Measurements from ENCODE around the gene ADAMTS7.
A peak's percentile ranks its signal among the peaks of the same experiment; 100 is the strongest.
"Not testable (repeated sequence)": the region's sequence is repeated elsewhere in the genome, so short reads cannot be mapped to it uniquely, and the experiment has no call there.

The ADAMTS7 gene

DNA sequence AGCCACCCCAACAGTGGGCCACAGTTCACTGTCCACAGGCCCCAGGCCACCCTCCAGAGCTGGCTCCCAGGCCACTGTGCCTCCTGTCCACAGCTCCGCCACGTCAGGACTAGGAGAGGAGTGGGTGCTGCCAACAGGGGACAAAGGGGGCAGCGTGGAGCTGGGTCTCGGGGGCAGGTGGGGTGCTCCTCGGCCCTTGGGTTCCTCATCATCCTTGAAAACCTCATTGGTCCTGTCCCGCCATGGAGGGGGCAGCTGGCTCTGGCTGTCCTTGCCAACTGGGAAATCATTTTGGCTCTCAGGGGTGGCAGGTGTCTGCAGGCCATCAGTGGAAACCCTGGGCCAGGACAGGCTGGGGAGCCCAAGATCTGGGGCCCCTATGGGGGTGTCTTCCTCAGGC lies 45.2 kb downstream of the ADAMTS7 start:
- no peak for DNase-seq (ENCODE audit: low read depth)

DNA sequence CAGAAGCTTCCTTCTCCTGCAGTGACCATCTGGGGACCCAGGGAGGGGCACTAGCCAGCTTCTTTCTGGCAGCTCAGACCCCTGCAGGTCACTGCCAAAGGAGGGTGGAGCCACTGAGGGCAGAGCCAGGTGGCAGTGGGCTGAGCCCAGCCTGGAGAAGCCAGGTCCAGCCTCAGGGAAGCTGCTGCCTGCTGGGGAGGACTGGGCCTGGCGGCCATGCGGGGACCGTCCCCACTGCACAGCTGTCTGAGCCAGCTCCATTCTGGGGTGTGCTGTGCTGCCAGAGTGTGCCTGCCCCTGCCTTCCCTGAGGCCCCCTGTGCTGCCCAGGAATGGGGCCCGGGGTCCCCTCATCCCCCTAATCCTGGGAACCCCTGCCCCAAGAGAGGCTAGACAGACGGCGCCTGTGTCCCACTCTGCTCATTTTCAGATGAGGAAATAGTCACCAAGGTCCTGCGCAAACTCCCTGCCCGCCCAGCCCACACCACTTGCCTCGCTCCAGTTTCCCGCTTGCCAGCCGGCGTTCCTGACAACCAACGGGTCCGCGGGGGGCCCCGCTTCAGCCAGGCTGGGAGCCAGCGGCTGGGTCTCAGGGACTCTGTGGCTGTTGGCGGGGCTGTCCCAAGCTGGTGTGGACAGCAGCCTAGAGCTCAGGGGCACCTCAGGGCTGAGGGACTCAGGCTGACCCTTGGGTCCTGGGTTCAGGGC lies 46.0 kb downstream of the ADAMTS7 start:
- not testable (repeated sequence) for DNase-seq (ENCODE audit: low read depth)

DNA sequence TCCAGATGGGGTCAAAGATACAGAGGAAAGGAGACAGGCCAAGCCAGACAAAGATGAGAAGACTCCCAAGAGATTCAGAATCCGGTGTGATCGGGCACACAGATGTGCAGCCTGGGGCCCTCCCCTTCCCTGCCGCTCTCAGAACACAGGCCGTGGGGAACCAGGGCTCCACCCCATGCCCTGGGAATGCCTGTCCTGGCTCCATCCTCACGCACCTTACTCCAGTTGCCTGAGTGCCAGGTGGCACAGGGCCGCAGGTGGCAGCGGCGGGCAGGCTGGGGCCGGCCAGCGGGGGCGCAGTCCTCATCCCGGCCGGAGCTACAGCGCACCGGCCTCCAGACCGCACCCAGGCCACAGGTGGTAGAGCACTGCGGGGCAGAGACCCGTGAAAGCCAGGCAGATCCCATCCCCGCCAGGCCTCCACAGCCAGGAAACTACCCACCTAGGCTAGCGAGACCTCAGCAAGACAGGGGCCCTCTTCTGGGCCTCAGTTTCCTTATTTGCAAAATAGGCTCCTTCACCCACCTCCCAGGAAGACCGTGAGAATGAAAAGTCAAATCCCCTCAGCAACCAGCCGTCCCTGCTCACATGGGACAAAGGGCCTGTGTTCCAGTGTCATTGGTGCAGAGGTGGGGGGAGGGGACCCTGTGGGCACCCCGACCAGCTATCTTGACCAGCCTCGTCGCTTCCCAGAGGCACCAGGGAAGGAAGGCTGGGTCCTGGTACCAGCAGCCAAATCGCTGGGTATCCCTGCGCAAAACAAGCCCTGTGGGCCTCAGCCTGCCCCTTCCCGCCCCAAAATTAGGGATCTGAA lies 46.7 kb downstream of the ADAMTS7 start:
- DNase-seq (ENCODE audit: low read depth), result not testable (repeated sequence)

DNA sequence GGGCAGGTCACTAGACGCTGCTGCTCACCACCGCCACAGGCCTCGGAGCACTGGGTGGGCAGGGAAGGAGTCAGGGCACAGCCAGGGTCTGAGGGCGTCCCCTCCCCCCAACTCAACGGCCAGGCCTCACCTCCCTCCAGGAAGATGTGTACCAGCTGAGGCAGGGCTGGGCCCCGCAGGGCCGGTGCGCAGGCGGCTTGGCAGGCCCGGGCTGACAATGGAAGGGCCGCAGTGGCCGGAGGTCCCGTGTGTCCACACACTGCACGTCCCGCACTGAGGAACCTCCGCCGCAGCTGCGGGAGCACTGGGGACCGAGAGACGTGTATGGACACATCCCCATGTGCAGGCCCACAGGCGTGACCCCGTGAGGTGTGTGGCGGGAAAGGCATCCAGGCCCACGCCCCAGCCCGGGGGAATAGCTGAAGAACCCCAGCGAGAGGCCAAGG lies 47.4 kb downstream of the ADAMTS7 start:
- no peak for DNase-seq (ENCODE audit: low read depth)

DNA sequence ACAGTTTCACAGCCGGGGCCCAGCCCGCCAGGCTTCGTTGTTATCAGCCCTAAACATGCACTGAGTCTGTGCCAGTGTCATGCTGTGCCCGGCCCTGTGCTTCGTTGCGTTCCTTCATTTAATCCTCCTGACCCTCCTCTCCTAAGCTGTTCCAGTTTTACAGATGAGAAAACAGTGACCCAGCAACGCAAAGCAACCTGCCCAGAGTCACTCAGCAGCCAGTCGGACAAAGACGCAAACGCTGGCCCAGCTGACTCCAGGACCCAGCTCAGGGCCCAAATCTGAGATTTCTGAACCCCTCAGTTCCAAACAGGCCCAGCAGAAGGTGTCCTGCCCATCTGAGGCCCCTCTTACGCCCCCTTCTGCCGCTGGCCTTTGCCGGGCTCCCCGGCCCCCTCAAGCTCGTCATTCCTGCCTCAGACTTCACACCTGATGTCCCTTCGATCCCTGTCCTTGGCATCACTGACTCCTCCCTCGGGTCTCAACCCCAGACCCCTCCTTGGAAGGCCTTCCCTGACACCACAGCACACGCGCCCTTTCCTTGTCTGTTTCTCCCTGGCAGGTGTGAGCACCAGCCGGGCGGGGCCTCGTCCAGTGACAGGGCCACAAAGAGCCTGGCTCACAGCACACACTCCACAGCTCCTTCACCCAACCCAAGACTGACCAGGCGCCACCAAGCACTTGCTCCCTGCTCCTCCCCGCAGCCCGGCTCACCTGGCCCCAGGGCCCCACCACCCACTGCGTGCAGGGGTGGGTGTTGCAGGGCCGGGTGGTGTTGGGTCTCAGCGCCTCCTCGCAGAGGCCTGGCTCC lies 48.1 kb downstream of the ADAMTS7 start:
- no peak for DNase-seq (ENCODE audit: low read depth)

DNA sequence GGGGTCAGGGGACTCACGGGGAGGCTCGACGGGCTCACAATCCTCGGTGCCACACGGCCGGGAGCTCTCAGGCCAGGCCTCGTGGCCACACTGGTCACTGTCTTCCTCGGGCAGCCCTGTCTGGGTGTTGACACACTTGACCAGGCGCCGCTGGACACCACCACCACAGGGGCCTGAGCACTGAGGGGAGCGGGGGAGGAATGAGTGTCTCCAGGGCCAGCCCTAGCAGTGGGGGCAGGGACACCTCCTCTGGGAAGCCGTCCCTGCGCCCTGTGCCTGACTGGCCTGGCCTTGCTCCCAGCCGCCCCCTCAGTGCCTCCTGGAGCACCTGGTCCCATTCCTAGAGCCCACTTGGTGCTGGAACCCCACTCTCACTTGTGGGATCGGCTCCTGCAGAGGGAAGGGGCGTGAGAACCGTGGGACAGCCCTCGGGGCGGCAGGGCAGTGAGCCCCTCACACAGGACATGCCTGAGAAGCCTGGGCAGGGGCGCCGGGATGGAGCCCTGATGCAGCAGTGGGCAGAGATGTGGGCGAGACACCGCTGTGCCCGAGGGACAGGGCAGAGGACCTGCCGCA lies 48.8 kb downstream of the ADAMTS7 start:
- not testable (repeated sequence) for DNase-seq (ENCODE audit: low read depth)

DNA sequence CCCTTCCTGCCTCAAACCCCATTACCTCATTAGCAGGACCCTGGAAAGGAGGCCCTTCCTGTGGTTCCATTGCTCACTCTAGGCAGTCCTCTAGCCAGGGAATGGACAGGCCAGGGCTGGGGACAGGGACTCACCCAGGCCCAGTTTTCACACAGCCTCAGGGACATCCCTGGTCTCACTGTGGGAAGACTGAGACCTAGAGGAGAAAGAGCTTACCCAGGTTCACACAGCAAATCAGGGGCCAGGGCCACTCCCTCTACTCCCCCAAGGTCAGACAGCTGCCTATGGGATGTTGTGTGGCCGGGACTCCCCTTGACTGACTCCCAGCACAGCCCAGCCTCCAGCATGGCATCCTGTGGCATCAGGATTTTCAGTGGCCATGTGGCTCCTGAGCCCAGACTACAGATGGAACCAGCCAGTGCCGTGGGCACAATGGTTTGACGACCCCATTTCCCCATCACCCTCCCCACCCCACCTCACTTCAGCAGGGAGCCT lies 49.3 kb downstream of the ADAMTS7 start:
- no peak for DNase-seq (ENCODE audit: low read depth)

DNA sequence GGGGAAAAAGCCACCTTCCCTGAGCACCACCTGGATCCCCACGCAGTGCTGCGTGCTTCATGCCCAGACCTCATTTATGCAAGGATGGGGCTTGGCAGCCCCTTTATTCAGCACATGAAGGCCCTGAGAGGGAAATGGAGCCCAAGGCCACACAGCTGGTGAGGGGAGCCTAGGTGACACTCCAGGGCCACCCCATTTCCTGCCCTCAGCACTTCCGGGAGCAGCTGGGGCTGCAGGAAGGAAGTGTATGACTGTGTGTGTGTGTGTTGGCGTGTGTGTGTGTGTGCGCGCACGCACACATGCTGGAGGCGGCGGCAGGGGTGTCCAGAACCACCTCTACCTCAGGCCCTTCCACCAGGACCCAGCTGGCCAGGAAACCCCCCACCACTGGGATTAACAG lies 49.8 kb downstream of the ADAMTS7 start:
- DNase-seq (ENCODE audit: low read depth), result peak; percentile 70

DNA sequence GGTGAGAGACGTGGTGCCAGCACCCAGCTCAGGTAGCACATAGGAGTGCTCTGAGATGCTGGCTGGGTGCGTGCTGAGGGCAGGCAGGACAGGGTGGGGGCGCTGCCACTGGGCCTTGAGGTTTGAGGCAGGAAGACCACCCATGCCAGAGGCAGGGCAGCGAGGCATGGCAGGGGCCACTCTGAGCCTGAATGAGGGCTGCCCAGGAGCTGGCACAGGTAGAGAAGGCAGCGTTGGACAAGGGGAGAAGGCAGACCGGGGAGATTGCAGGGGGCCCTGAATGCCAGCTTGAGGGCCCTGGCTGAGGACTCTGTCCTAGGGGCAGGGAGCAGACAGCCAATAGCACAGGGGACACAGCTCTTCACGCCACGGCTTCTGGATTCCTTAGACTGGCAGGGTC lies 50.2 kb downstream of the ADAMTS7 start:
- DNase-seq (ENCODE audit: low read depth), result no peak

DNA sequence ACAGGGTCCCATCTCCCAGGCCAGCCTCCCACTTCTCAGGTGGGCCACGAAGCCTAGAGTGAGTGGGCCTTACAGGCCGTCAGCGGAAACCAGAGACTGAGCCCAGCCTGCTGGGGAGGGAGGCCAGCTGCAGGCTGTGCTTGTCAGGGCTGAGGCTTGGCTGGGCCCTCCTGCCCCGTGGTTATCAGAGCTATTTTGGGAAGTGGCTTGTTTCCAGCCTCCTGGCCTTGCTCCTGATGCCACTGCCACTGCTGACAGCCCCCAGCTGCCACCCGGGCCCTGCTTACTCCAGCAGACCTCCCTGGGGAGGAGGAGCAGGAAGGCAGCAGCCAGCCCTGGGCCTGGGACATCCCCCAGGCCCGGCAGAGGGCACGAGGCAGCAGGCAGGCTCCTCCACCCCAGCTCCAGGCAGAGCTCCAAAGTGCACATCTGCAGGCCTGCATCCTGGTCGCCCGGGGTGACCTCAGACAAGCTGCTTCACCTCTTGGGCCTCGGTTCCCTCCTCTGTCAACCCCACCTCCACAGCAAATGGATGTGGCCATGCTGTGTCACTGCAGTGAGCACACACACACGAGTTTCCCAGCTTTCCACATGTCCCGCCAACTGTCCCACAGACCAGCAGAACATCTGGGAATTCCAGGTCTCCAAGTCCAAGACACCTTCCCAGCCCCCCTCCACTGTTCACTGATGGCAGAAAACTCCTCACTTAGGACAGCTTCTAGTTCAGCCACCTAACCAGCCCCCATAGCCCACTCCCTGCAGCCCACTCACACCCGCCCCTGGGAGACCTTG lies 51.0 kb downstream of the ADAMTS7 start:
- DNase-seq (ENCODE audit: low read depth), result not testable (repeated sequence)

DNA sequence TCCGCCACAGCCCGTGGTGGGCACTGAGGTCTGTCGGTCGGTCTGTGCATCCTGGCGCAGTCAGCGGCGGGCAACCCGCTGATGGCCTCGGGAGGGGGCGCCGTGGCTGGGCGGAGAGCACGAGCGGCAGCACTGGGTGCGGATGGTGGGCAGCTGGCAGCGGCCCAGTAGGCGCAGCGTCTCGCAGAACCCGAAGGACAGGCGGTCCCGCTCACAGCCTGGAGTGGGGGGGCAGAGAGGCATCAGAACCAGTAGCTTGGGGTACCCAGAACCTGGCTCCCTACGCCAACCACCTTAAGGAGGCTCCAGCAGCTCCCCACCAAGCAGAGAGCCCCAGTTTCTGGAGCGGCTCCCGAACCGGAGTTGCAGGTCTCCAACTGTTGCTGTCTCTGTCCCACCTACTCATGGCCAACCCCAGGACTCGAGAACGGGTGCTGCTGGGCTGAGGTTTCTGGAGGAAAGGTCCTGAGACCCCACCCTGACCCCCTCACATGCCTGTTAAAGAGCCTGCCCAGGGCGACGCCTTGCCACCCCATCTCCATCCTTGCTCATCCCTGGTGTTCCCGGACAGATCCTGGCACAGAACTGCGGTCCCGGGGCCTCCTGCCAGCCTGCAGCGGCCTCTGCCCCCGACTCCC lies 51.8 kb downstream of the ADAMTS7 start:
- not testable (repeated sequence) for DNase-seq (ENCODE audit: low read depth)

DNA sequence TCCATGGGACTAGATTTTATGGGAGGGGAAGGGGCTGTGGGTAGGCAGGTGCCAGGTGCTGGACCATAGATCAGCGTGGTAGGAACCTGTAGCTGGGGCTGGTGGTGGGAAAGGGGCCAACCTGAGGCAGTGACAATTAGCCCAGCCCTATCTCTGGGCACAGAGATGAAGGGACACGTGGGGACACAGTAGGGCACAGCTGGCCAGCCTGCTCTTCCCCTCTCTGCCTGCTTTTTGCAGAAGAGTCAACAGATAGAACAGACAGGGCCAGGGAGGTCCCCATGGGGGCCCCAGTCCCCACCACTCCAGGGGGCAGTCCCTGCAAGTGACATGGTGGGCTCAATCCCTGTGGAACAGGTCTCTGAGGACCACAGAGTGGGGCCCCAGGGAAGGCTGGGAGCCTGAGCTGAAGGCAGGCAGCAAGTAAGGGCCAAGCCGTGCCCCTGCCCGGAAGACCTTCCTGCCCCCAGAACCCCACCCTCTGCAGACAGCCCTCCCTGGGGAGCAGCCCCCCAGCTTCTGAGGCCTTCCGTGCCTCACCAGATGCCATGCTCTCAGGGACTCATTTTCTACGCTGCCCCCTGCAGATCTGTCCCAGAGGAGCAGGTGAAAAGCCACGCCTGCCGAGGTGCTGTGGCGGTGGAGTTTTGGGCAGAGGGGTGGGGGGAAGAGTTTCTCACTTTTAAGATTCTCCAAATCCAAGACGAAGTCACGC lies 52.6 kb downstream of the ADAMTS7 start:
- not testable (repeated sequence) for DNase-seq (ENCODE audit: low read depth)

DNA sequence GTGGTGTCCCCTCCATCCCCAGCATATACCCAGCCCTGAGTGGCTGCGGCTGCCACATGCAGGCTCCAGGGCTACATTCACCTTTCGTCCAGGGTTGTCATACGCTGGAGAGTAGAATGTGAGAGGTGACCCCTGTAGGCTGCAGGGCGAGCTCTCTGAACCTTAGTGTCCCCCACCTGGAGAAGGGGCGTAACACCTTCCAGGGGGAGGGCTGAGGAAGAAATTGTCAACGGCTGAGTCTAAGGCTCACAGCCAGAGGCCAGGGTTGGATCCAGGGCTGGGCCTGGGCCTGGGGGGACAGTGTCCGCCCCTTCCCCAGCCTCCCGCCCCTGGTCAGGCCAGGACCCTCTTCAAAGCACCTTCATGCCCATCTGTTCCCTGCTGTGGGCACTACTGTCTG lies 53.2 kb downstream of the ADAMTS7 start:
- not testable (repeated sequence) for DNase-seq (ENCODE audit: low read depth)

DNA sequence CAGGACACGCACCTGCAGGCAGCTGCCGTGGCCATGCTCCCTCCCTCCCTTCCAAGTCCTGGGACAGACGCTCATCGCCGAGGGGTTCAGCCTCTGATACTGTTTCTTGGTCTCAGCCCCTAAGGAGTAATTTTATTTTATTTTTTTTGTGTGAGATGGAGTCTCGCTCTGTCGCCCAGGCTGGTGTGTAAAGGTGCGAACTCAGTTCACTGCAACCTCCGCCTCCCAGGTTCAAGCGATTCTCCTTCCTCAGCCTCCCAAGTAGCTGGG lies 53.7 kb downstream of the ADAMTS7 start:
- no peak for DNase-seq (ENCODE audit: low read depth)

DNA sequence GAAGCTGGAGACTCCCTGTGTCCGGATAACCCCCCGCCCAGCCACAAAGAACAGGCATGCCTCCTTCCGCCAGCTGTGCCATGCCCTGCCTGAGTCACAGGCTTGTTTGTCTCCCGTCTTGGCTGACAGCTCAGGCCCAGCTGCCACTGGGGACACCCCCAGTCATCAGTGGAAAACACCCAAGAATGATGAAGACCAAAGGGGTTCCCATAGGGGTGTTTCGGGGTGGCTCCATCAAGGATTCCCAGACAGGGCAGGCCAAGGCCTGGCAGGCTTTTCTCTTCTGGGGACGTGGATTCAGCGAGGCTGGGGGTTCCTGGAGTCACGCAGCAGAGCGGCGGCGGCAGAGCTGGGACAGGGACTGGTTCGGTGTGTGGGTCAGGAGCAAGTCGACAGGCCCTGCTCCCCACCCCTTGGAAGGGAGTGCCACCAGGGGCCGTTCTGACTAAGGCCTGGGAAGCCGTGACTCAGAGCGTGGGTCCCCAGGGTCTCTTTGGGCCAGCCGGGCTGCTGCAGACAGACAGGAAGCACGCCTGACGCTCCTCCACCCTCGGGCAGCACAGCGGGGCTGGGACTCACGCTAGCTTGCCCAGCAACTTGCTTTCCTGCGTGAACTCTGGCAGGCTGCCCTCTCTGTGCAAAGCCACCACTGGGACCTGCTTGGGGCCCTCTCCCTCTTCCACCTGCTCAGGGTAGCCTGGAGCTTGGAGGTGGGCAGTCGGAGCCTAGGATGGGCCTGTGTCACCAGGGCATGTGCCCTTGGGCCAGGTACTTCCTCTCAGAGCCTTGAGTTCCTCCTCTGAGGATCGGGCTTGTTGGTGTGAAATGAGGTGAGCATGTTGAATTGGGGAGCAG lies 54.3 kb downstream of the ADAMTS7 start:
- peak; percentile 28 for DNase-seq (ENCODE audit: low read depth)

DNA sequence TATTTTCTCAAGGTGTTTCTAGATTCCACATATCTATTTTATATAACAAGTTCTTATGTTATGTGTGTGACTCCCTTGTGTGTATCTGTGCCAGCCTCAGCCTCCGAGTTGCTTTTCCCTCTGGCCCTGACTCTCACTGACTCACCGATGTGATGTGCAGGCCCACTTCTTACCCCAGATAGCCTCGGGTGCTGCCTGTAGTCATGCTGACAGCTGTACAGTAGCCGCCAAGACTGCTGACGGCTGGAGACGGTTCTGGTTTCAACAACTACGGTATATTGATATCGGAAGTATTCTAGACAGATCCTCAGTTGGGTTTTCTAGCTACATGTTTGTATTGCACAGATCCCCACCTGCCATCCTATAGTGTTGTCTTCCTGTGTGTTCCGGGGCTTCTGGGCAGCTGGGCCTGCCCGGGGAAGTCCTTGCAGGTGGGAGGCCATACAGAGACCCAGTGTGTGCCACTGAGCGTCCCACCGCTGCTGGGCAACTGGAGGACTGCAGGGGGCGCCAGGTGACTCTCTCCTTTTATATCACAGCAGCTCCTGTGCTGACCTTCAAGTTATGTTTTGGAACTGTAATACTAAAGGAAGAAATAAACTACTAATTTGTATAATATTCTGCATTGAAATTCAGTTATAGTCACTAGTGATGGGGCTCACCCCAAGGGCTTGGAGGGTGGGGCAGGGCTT lies 55.2 kb downstream of the ADAMTS7 start:
- not testable (repeated sequence) for DNase-seq (ENCODE audit: low read depth)

DNA sequence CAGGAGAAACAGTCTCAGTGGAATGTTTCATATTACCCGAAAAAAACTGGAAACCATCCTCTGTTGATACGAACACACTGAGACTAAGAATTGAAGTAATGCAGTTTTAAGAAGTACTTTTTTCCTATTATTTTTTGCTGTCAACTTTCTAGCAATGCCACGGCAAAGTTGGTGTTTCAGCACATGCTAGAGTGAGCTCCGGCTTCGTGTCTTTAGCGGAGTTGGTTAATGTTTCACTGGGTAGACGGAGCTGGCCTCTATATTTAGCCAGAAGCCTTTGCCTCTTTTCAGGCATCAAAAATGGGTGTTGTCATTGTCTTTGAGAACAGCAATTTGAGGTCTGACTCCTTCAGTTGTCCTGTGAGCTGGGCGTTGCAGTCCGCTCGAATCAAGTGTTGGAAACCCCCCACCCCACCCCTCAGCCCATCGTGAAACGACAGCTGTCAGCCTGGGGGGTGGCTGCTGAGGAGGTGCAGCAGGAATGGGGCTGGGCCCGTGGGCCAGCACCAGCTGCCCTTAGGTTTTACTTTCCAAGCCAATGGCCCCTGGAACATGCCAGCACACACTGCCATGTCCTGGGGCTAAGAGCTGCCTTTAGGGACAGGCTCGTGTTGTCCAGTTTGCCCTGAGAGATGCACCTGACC lies 56.5 kb downstream of the ADAMTS7 start:
- not testable (repeated sequence) for DNase-seq (ENCODE audit: low read depth)
